ENCODE results near the gene LRRC8A. TPM values are rescaled to one million over a fixed set of nuclear protein-coding genes. Genes with fewer than 3 reads are reported as not detected.

The LRRC8A gene
- polyA plus RNA-seq, 1 donor from 2014 or later, result 11.6 TPM

- H3F3A ChIP-seq (ENCODE audit: insufficient read depth, low read length, poor library complexity, severe bottlenecking), result no peaks in the 10 kb centered on the region
- H3K79me2 ChIP-seq (replicated peaks; ENCODE audit: insufficient read depth, low read length), result no peaks in the 10 kb centered on the region
- H4K20me1 ChIP-seq (ENCODE audit: insufficient read depth), result no peaks in the 10 kb centered on the region
- no peaks in the 10 kb centered on the region for H3K27me3 ChIP-seq (ENCODE audit: insufficient read depth, low read depth, low read length)
- H3K27ac ChIP-seq (ENCODE audit: low read length), result no peak within 1 kb of the TSS
- no peak within 1 kb of the TSS for H3K9ac ChIP-seq (ENCODE audit: low read length)
- no peak for TF ChIP-seq CTCF (IDR thresholded peaks at IDR 0.05; ENCODE audit: poor library complexity, severe bottlenecking)
- TF ChIP-seq EP300 (conservative IDR thresholded peaks at IDR 0.05; ENCODE audit: poor library complexity, severe bottlenecking), result no peak
- no peak for TF ChIP-seq TAF1 (IDR thresholded peaks at IDR 0.05; ENCODE audit: low read depth)
- no peak for TF ChIP-seq SMC3 (conservative IDR thresholded peaks at IDR 0.05; ENCODE audit: poor library complexity)
- no peak for TF ChIP-seq RAD21 (conservative IDR thresholded peaks at IDR 0.05)
- no peak for TF ChIP-seq EZH2 (IDR thresholded peaks at IDR 0.05; ENCODE audit: borderline replicate concordance, insufficient read depth, low read length, poor library complexity, severe bottlenecking)
- no peak for TF ChIP-seq REST (IDR thresholded peaks at IDR 0.05; ENCODE audit: borderline replicate concordance)
- no peaks in the 10 kb centered on the region for H3K9me3 ChIP-seq (ENCODE audit: low read length)
- H3K4me3 ChIP-seq (ENCODE audit: low read length), result no peak within 1 kb of the TSS
- no peak within 1 kb of the TSS for H3K4me2 ChIP-seq (ENCODE audit: low read length)
- H3K9me2 ChIP-seq (ENCODE audit: insufficient read depth, low read length), result no peaks in the 10 kb centered on the region
- H2AFZ ChIP-seq (ENCODE audit: low read depth, low read length), result no peak within 1 kb of the TSS
- no peaks in the 10 kb centered on the region for H3K36me3 ChIP-seq (ENCODE audit: insufficient read depth, low read length)
These were observed 38.6 kb downstream of the LRRC8A start, which contains the start of gene PHYHD1 for GRCh38 chr9:128920381-128921058. Gene PHYHD1, plus strand, starts transcription at chr9:128920982. Its CDS starts 1,342 bp downstream, at chr9:128922324.

GRCh38 chr9:128921881-128922763 is 40.2 kb downstream of the LRRC8A start:
- no peaks in the 10 kb centered on the region for H3K27me3 ChIP-seq (ENCODE audit: insufficient read depth, low read depth, low read length)
- no peaks in the 10 kb centered on the region for H3F3A ChIP-seq (ENCODE audit: insufficient read depth, low read length, poor library complexity, severe bottlenecking)
- H4K20me1 ChIP-seq (ENCODE audit: insufficient read depth), result no peaks in the 10 kb centered on the region
- H3K36me3 ChIP-seq (ENCODE audit: insufficient read depth, low read length), result no peaks in the 10 kb centered on the region
- no peaks in the 10 kb centered on the region for H3K9me2 ChIP-seq (ENCODE audit: insufficient read depth, low read length)
- no peak overlapping the region for H3K4me2 ChIP-seq (ENCODE audit: low read length)
- no peak overlapping the region for H2AFZ ChIP-seq (ENCODE audit: low read depth, low read length)
- no peak overlapping the region for H3K27ac ChIP-seq (ENCODE audit: low read length)
- no peak overlapping the region for H3K9ac ChIP-seq (ENCODE audit: low read length)
- no peaks in the 10 kb centered on the region for H3K79me2 ChIP-seq (replicated peaks; ENCODE audit: insufficient read depth, low read length)
- H3K4me3 ChIP-seq (ENCODE audit: low read length), result no peak overlapping the region
- TF ChIP-seq MXI1 (conservative IDR thresholded peaks at IDR 0.05; ENCODE audit: poor library complexity, severe bottlenecking) (no peak), RAD21 (conservative IDR thresholded peaks at IDR 0.05) (no peak), EZH2 (IDR thresholded peaks at IDR 0.05; ENCODE audit: borderline replicate concordance, insufficient read depth, low read length, poor library complexity, severe bottlenecking) (no peak), SMC3 (conservative IDR thresholded peaks at IDR 0.05; ENCODE audit: poor library complexity) (no peak), TAF1 (IDR thresholded peaks at IDR 0.05; ENCODE audit: low read depth) (no peak), REST (IDR thresholded peaks at IDR 0.05; ENCODE audit: borderline replicate concordance) (no peak), EP300 (conservative IDR thresholded peaks at IDR 0.05; ENCODE audit: poor library complexity, severe bottlenecking) (no peak)
- H3K9me3 ChIP-seq (ENCODE audit: low read length), result no peaks in the 10 kb centered on the region

All from neural cell (in vitro differentiated cells).